Measurements from ENCODE around the gene PLCH1.

GRCh38 chr3:155738580-155739076 is 6.2 kb downstream of the PLCH1 start:
- TF ChIP-seq CTCF (IDR thresholded peaks at IDR 0.05) (no peak), EZH2phosphoT487 (IDR thresholded peaks at IDR 0.05) (no peak), EZH2 (IDR thresholded peaks at IDR 0.05) (no peak)

Data from neural progenitor cell (in vitro differentiated cells).